Astrocyte of the spinal cord (primary cell): ENCODE measurements around the gene KCNK7.

Source experiments
- DNase-seq: peaks from one replicate; pipeline ENCODE4 v3.0.0; 2011; ENCODE audit warnings: low read depth, low spot score
- H3K4me3 ChIP-seq: 2 replicates; pipeline ENCODE4 v1.5.1; 2011; ENCODE audit warnings: low read depth, mild to moderate bottlenecking, low read length, moderate library complexity
- CTCF ChIP-seq: IDR thresholded peaks from 2 replicates; pipeline ENCODE4 v1.5.1; 2012; ENCODE audit warnings: low read depth, mild to moderate bottlenecking, low read length, inconsistent platforms
- in situ Hi-C: cut with HindIII; loops from 2 replicates; pipeline ENCODE4 v1.10.0; 2017; ENCODE audit warnings: low sequenced_read_pairs

Gene KCNK7

GRCh38 chr11:65577756-65578109 lies 17.9 kb downstream of the KCNK7 start:
- no peak for TF ChIP-seq CTCF
- H3K4me3 ChIP-seq: peak overlapping the region; percentile 51
- no peak for DNase-seq
- in situ Hi-C loops: no loop called here

- TF ChIP-seq CTCF: no peak
- in situ Hi-C loops: no loop called here
- peak; percentile 45 for DNase-seq
- peak overlapping the region; percentile 51 for H3K4me3 ChIP-seq
Observed at GRCh38 chr11:65576867-65577755, 18.5 kb downstream of the KCNK7 start.

DNA sequence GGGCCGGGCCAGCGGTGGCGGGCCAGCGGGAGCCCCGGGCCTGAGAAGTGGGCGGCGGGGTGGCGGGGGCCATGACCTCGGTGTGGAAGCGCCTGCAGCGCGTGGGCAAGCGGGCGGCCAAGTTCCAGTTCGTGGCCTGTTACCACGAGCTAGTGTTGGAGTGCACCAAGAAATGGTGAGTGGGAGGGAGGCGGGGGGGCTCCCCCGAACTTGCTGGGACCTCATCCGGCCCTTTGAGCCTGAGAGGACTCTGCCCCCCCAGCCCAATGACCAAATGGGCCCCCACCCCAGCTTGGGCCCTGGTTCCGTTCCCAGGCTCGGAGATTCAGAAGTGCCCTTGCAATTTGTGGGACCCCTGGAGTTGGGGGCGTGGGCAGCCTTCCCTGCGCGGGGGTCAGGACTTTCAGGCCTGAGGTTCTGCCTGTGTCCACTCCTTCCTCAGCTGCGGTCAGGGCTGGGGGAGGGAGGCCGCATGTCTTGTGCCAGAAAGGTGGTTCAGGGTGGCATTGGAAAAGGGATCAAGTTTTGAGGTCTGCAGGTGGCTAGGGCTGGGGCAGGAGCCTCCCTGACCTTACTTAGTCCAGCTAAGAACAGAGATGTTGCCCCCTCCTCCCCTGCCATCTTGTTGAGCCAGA lies 19.3 kb downstream of the KCNK7 start:
- DNase-seq: no peak
- TF ChIP-seq CTCF: no peak
- peak overlapping the region; percentile 51 for H3K4me3 ChIP-seq
- in situ Hi-C loops: no loop called here

DNA sequence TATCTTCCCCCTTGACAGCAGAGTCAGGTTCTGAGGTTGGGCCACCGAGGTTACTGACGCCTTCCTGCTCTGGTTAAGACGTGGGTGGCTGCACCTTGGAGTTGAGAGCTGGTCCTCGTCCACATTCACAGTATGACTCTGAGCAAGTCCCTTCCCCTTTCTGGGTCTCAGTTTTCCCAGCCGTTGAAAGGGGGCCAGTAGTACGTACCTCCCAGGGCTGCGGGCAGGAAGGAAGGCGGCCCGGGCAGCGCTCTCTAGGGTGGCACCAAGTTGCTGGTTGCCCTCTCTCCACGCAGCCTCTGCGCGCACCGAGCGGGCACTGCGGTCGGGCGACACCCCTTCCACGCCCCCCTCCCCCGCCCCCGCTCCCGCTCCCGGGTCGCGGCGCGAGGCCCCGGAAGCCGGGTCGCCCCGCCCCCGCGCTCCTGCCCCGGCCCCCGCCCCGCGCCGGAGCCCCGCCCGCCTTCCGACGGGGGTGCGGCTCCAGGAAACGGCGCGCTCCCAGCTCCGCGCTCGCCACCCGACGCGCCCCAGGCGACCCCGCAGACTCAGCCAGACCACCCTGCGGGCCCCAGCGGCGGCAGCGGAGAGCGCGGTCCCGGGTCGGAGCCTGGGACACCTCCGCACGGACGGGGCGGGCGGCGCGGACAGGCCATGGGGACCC lies 19.9 kb downstream of the KCNK7 start, which contains the start of gene EHBP1L1:
Gene EHBP1L1, plus strand, starts transcription at position 486 of the 664 bp plus-strand sequence. CDS start 250 bp downstream, outside the sequence.
- DNase-seq: peak; percentile 31
- in situ Hi-C loops: no loop called here
- H3K4me3 ChIP-seq: peak within 1 kb of the TSS; percentile 51
- no peak for TF ChIP-seq CTCF

GRCh38 chr11:65574811-65575567 lies 20.6 kb downstream of the KCNK7 start:
- in situ Hi-C loops: no loop called here
- no peak for DNase-seq

More at GRCh38 chr11:65574811-65575567, 20.6 kb downstream of the KCNK7 start:
- no peak for TF ChIP-seq CTCF
- peak overlapping the region; percentile 51 for H3K4me3 ChIP-seq
